K562 (cell line): ENCODE measurements around the gene PDGFA. TPM values are rescaled to one million over a fixed set of nuclear protein-coding genes. Genes with fewer than 3 reads are reported as not detected.
A peak's percentile ranks its signal among the peaks of the same experiment; 100 is the strongest.

Experiments
- CCAR2 ChIP-seq: fragments of 200-400 bp; formaldehyde crosslinking; IDR thresholded peaks from 2 replicates; pipeline ENCODE4 v1.6.1; 2017; ENCODE audit warnings: mild to moderate bottlenecking, low read depth, low read length
- CXXC5 ChIP-seq: fragments of 250-450 bp; sonication (Bioruptor Pico); IDR thresholded peaks from 2 replicates; pipeline ENCODE4 v1.8.0; 2022; ENCODE audit warnings: inconsistent platforms, mild to moderate bottlenecking, moderate library complexity
- ETV6 ChIP-seq, 3 experiments: fragments of 150-350 bp in 1 of 3; sonication (generic) in 1 of 3; formaldehyde crosslinking in 1 of 3; IDR thresholded peaks; 2 replicates each; pipeline versions ENCODE4 v1.6.1 to v1.8.0; 2014 to 2022; ENCODE audit warnings: borderline replicate concordance in 2 of 3, low read depth in 2 of 3, antibody characterized with exemption in 1 of 3, low read length in 1 of 3, mild to moderate bottlenecking in 1 of 3, missing genetic modification reagents in 1 of 3
- FOSL1 ChIP-seq: fragments of 200-800 bp; sonication (Bioruptor generic); conservative IDR thresholded peaks from 2 replicates; pipeline ENCODE4 v1.6.1; 2016; ENCODE audit warnings: missing genetic modification characterization, missing compliant biosample characterization
- MTA2 ChIP-seq: fragments of 450-650 bp; IDR thresholded peaks from 2 replicates; pipeline ENCODE4 v1.6.1; 2016; ENCODE audit warnings: low read depth
- NFE2 ChIP-seq: IDR thresholded peaks from 2 replicates; pipeline ENCODE4 v1.6.1; 2014; ENCODE audit warnings: antibody characterized with exemption, low read depth
- NFRKB ChIP-seq: fragments of 450-650 bp; IDR thresholded peaks from 2 replicates; pipeline ENCODE4 v1.6.1; 2016; ENCODE audit warnings: low read depth
- NR2C1 ChIP-seq, 2 experiments: fragments of 450-650 bp; IDR thresholded peaks; 2 replicates each; pipeline ENCODE4 v1.6.1; 2017; ENCODE audit warnings: mild to moderate bottlenecking in 2 of 2, antibody characterized with exemption in 1 of 2, inconsistent platforms in 1 of 2, missing compliant biosample characterization in 1 of 2, missing genetic modification characterization in 1 of 2
- NR2C2 ChIP-seq, 2 experiments: fragments of 200-800 bp in 1 of 2; sonication (Bioruptor generic) in 1 of 2; sonication (generic) in 1 of 2; formaldehyde crosslinking in 1 of 2; IDR thresholded peaks; 2 replicates each; pipeline versions ENCODE4 v1.6.1 to v1.8.0; 2016 to 2022; ENCODE audit warnings: mild to moderate bottlenecking in 1 of 2, missing compliant biosample characterization in 1 of 2, missing genetic modification characterization in 1 of 2, missing genetic modification reagents in 1 of 2
- NR2F6 ChIP-seq: fragments of 450-650 bp; formaldehyde crosslinking; IDR thresholded peaks from 2 replicates; pipeline ENCODE4 v1.4.0; 2020; ENCODE audit warnings: mild to moderate bottlenecking
- RBM17 ChIP-seq: fragments of 200-400 bp; formaldehyde crosslinking; IDR thresholded peaks from 2 replicates; pipeline ENCODE4 v1.6.1; 2017; ENCODE audit warnings: low read depth, mild to moderate bottlenecking, low read length, borderline replicate concordance
- SAFB2 ChIP-seq: fragments of 200-400 bp; formaldehyde crosslinking; IDR thresholded peaks from 2 replicates; pipeline ENCODE4 v1.6.1; 2018; ENCODE audit warnings: borderline replicate concordance, low read length, low read depth, moderate library complexity; ENCODE audit not compliant: severe bottlenecking
- SRSF9 ChIP-seq: fragments of 200-400 bp; formaldehyde crosslinking; IDR thresholded peaks from 2 replicates; pipeline ENCODE4 v1.6.1; 2017; ENCODE audit warnings: low read depth, low read length, borderline replicate concordance
- ZC3H11A ChIP-seq: IDR thresholded peaks from 2 replicates; pipeline ENCODE4 v1.6.1; 2012; ENCODE audit warnings: low read depth, low read length, improper control_type of control experiment
- ZNF282 ChIP-seq: sonication (generic); formaldehyde crosslinking; IDR thresholded peaks from 2 replicates; pipeline ENCODE4 v1.8.1; 2023; ENCODE audit warnings: missing genetic modification reagents
- ZNF76 ChIP-seq: fragments of 250-450 bp; sonication (Bioruptor Pico); IDR thresholded peaks from 2 replicates; pipeline ENCODE4 v1.4.0; 2020; ENCODE audit warnings: mild to moderate bottlenecking, moderate library complexity, borderline replicate concordance
- ZNF764 ChIP-seq: fragments of 250-450 bp; sonication (Bioruptor Pico); IDR thresholded peaks from 2 replicates; pipeline ENCODE4 v1.4.0; 2020; ENCODE audit warnings: low read depth, mild to moderate bottlenecking, moderate library complexity
- polyA plus RNA-seq, 8 experiments: library from polyadenylated mRNA; depleted of rRNA in 4 of 8; stranded (reverse) in 5 of 8; unstranded in 3 of 8; fragments of >200 nt; fragmentation: Nextera tagmentation in 2 of 8; fragmentation: Illumina TruSeq in 1 of 8; extraction: Ambion mirVana in 2 of 8; extraction: Trizol in 1 of 8; gene quantifications; 2 replicates each; pipeline versions ENCODE4 v1.2.1 to v1.2.3, GENCODE V29; 2011 to 2014; ENCODE audit warnings: inconsistent platforms in 1 of 8, missing spikeins in 1 of 8
- total RNA-seq, 7 experiments: library from RNA; depleted of rRNA in 6 of 7; stranded (reverse); fragments of >200 nt in 6 of 7; fragmentation: Illumina TruSeq in 2 of 7; extraction: Trizol in 2 of 7; gene quantifications; 2 replicates each; pipeline versions ENCODE4 v1.2.1 to v1.2.3, GENCODE V29; 2011 to 2021; ENCODE audit warnings: low replicate concordance in 1 of 7
- TF ChIP-seq, protein P1 (sequence below): sonication (generic); formaldehyde crosslinking; IDR thresholded peaks from 2 replicates; pipeline ENCODE4 v1.8.0; 2022; ENCODE audit warnings: mild to moderate bottlenecking, missing genetic modification reagents
- TF ChIP-seq, protein P2 (sequence below): fragments of 250-450 bp; sonication (Bioruptor Pico); IDR thresholded peaks from 2 replicates; pipeline ENCODE4 v1.4.0; 2020; ENCODE audit warnings: borderline replicate concordance
- TF ChIP-seq, protein P3 (sequence below): fragments of 250-450 bp; sonication (Bioruptor Pico); IDR thresholded peaks from 2 replicates; pipeline ENCODE4 v1.8.0; 2022; ENCODE audit warnings: inconsistent platforms
- TF ChIP-seq, protein P4 (sequence below): fragments of 250-450 bp; sonication (Bioruptor Pico); IDR thresholded peaks from 2 replicates; pipeline ENCODE4 v1.4.0; 2020

PDGFA gene
- total and polyA plus RNA-seq, 9 of the 15 experiments (the other 6 are each of a cell fraction or from before 2014, with no cell fraction given) = 2.5 to 10.2 (median 4.6) TPM

DNA sequence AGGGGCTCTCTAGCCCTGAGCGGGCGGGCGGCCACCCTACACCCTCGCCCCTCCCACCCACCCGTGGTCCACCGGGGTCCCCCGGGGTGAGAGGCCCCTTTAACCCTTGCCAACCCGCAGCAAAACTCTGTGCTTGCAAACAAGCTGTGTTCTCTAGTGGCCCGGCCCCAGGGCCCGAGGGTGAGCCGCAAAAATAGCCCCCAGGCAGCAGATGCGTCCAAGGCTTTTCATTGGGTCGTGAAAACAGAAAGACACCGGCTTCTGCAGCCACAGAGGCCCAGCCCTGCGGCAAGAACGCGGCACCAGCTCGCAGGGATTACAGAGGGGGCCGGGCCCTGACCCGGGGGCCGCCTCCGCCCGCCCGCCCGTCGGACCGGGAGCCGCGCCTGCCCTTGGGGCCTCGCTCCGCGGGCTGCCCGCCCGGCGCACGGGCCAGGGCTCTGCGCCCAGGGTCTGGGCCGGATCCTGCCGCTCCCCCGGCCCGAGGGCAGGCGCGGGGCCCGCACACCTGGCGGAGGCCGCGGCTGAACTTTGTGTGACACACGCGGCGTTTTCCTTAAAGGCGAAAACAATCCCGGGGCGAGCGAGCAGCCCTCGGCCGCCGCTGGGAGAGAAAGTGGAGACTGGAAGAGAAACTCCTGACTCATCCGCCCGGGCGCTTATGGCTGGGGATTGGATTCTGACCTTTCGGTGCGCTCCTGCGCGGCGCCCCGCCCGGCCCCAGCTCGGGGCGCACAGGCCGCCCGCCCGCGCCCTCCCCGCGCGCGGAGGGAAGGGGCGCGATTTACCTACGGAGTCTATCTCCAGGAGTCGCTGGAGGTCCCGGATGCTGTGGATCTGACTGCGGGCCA, 2.8 kb downstream of the PDGFA start (continued):
- TF ChIP-seq, protein P1, sequence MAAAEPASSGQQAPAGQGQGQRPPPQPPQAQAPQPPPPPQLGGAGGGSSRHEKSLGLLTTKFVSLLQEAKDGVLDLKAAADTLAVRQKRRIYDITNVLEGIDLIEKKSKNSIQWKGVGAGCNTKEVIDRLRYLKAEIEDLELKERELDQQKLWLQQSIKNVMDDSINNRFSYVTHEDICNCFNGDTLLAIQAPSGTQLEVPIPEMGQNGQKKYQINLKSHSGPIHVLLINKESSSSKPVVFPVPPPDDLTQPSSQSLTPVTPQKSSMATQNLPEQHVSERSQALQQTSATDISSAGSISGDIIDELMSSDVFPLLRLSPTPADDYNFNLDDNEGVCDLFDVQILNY = no peak
- 0 out of 2 replicates have a peak, but pooled peaks have one; percentile 11 for TF ChIP-seq CXXC5
- no peak for TF ChIP-seq NR2C2 (CRISPR knock-in tag; IDR thresholded peaks at IDR 0.05)
- TF ChIP-seq NR2C2 (tag; IDR thresholded peaks at IDR 0.05) = peak; percentile 44
- no peak for TF ChIP-seq CCAR2
- TF ChIP-seq, protein P2, sequence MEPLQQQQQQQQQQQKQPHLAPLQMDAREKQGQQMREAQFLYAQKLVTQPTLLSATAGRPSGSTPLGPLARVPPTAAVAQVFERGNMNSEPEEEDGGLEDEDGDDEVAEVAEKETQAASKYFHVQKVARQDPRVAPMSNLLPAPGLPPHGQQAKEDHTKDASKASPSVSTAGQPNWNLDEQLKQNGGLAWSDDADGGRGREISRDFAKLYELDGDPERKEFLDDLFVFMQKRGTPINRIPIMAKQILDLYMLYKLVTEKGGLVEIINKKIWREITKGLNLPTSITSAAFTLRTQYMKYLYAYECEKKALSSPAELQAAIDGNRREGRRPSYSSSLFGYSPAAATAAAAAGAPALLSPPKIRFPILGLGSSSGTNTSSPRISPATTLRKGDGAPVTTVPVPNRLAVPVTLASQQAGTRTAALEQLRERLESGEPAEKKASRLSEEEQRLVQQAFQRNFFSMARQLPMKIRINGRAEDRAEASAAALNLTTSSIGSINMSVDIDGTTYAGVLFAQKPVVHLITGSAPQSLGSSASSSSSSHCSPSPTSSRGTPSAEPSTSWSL (CRISPR knock-in tag) = no peak
- TF ChIP-seq NR2C1 (IDR thresholded peaks at IDR 0.05) = no peak
- no peak for TF ChIP-seq NR2C1 (tag; IDR thresholded peaks at IDR 0.05)
- no peak for TF ChIP-seq MTA2
- TF ChIP-seq NR2F6 (CRISPR knock-in tag) = no peak
- TF ChIP-seq, protein P3, sequence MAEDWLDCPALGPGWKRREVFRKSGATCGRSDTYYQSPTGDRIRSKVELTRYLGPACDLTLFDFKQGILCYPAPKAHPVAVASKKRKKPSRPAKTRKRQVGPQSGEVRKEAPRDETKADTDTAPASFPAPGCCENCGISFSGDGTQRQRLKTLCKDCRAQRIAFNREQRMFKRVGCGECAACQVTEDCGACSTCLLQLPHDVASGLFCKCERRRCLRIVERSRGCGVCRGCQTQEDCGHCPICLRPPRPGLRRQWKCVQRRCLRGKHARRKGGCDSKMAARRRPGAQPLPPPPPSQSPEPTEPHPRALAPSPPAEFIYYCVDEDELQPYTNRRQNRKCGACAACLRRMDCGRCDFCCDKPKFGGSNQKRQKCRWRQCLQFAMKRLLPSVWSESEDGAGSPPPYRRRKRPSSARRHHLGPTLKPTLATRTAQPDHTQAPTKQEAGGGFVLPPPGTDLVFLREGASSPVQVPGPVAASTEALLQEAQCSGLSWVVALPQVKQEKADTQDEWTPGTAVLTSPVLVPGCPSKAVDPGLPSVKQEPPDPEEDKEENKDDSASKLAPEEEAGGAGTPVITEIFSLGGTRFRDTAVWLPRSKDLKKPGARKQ = no peak
- TF ChIP-seq NFE2 = peak; percentile 36; the same call in 1 of the 2 replicates
- no peak for TF ChIP-seq ZNF76 (CRISPR knock-in tag)
- TF ChIP-seq ZNF764 = no peak
- TF ChIP-seq, protein P4, sequence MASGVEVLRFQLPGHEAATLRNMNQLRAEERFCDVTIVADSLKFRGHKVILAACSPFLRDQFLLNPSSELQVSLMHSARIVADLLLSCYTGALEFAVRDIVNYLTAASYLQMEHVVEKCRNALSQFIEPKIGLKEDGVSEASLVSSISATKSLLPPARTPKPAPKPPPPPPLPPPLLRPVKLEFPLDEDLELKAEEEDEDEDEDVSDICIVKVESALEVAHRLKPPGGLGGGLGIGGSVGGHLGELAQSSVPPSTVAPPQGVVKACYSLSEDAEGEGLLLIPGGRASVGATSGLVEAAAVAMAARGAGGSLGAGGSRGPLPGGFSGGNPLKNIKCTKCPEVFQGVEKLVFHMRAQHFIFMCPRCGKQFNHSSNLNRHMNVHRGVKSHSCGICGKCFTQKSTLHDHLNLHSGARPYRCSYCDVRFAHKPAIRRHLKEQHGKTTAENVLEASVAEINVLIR (CRISPR knock-in tag) = no peak
- no peak for TF ChIP-seq RBM17
- TF ChIP-seq ETV6 (IDR thresholded peaks at IDR 0.05; ENCODE audit: borderline replicate concordance in 1 of 2, low read depth in 2 of 2, low read length in 1 of 2) = no peak
- TF ChIP-seq ETV6 (CRISPR knock-in tag; IDR thresholded peaks at IDR 0.05; ENCODE audit: borderline replicate concordance) = no peak
- TF ChIP-seq NFRKB = no peak
- TF ChIP-seq SAFB2 = no peak
- peak; percentile 44; the same call in 1 of the 2 replicates for TF ChIP-seq FOSL1 (tag)
- no peak for TF ChIP-seq ZNF282 (CRISPR knock-in tag)
- TF ChIP-seq SRSF9 = no peak
- no peak for TF ChIP-seq ZC3H11A
